ENCODE results near the gene NTF4.

DNA sequence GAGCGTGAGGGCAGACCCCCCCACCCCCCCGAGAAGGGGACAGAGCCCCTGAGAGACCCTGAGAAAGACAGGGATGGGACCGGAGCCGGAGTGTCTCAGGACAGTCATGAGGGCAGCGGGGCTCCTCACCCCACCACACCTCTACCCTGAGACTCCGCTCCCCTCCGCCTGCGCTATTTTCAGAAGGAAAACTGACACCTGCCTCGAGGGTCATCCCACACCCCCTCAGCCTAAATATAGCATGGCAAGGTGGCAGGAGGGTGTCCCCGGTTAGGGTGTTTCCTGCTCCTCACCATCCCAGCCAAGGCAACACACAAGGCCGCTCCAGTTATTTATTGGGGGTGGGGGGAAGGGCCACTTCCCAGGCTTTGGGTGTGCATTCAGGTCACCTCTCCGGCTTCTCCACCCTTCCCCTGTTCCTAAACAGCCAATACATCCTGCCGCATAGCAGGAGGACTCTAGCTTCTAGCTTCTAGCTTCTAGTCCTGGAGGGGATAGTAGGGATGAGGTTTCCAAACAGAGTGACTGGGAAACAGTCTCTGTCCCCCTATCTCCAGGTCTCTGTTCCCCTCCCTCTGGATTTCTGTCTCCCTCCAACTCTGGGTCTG, 1.4 kb upstream of the NTF4 start:
- TF ChIP-seq EZH2phosphoT487 (IDR thresholded peaks at IDR 0.05; ENCODE audit: low read length), result no peak
- TF ChIP-seq, protein P1, sequence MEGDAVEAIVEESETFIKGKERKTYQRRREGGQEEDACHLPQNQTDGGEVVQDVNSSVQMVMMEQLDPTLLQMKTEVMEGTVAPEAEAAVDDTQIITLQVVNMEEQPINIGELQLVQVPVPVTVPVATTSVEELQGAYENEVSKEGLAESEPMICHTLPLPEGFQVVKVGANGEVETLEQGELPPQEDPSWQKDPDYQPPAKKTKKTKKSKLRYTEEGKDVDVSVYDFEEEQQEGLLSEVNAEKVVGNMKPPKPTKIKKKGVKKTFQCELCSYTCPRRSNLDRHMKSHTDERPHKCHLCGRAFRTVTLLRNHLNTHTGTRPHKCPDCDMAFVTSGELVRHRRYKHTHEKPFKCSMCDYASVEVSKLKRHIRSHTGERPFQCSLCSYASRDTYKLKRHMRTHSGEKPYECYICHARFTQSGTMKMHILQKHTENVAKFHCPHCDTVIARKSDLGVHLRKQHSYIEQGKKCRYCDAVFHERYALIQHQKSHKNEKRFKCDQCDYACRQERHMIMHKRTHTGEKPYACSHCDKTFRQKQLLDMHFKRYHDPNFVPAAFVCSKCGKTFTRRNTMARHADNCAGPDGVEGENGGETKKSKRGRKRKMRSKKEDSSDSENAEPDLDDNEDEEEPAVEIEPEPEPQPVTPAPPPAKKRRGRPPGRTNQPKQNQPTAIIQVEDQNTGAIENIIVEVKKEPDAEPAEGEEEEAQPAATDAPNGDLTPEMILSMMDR (IDR thresholded peaks at IDR 0.05; ENCODE audit: low read length), result no peak

Data from MM.1S (cell line).